HT1080 (cell line): ENCODE measurements around the gene CTPS1. TPM values are rescaled to one million over a fixed set of nuclear protein-coding genes. Genes with fewer than 3 reads are reported as not detected.

ENCODE experiments used
- small RNA-seq: library from RNA; depleted of rRNA; stranded (forward); fragments of <200 nt; gene quantifications from one replicate; pipeline ENCODE3, GENCODE V24; 2014
- total RNA-seq: library from RNA; depleted of rRNA; stranded (reverse); fragments of >200 nt; shearing (Covaris generic); gene quantifications from 2 replicates; pipeline ENCODE4 v1.2.3, GENCODE V29; 2014; rRNA removed

The CTPS1 gene
- total RNA-seq, 1 experiment from 2014 or later = 71.4 TPM

Small RNA genes lying within 50 kb of the gene (small RNA-seq; reads per million reads assigned to genes)
- not detected for gene UBE2V1P8

Other genes with a start within 250 kb of the CTPS1 start
- 0.06 TPM in 1 of 2 replicates, not detected in the other for gene KCNQ4, start 195.9 kb upstream of the CTPS1 start, total RNA-seq
- 0.90 TPM in 1 of 2 replicates, not detected in the other for gene CITED4, start 117.3 kb upstream of the CTPS1 start, total RNA-seq
- gene SLFNL1, start 42.0 kb downstream of the CTPS1 start, total RNA-seq = 0.17 TPM in 1 of 2 replicates, not detected in the other